ENCODE data around the gene MORN3.

GRCh38 chr12:121648458-121649028, 20.9 kb downstream of the MORN3 start:
- TF ChIP-seq CTCF (IDR thresholded peaks at IDR 0.05) (no peak), EP300 (IDR thresholded peaks at IDR 0.05) (no peak)

Measured in suprapubic skin (tissue), 3 donors.